Measurements from ENCODE around the gene ATG2A. TPM values are rescaled to one million over a fixed set of nuclear protein-coding genes. Genes with fewer than 3 reads are reported as not detected.

ATG2A gene
- total and polyA plus RNA-seq, 10 of the 15 experiments (the other 5 are each of a cell fraction or from before 2014, with no cell fraction given), result 0.08 to 19.0 (median 4.6) TPM

DNA sequence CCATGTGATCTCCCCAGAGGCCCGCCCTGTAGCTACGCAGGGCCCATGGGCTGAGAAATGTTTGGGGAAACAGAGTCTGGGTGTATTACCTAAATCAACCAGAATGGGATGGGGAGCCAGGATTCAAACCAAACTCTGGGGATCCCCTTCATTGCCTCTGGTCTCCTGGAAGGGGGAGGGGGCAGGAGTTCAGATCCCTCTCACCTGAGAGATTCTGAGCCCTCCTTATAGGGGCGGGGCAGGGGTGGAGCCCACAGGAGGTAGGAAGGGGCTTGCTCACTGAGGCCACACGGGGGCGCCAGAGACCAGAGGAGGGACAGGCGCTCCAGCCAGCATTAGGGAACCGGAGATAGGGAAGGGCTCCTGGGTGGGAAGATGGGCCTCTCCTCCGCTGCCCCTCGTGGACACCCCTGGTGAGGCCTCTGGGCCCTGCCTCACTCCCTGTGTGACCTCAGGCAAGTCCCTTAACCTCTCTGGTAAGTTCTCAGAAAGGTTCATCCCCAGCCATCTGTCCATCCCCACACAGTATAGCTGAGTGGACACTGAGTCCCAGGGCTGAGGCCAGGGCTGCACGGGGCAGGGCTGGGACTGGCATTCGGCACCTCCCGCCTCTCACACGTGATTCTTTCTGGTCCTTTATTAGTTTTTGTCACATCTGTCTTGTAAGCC lies 69.9 kb downstream of the ATG2A start (continued):
- TF ChIP-seq PML (IDR thresholded peaks at IDR 0.05; ENCODE audit: low read length) (no peak), POU2F2 (IDR thresholded peaks at IDR 0.05; ENCODE audit: borderline replicate concordance, low read depth, low read length) (peak; percentile 66; the same call in 1 of the 3 replicates), EGR1 (IDR thresholded peaks at IDR 0.05; ENCODE audit: borderline replicate concordance in 1 of 2, low read depth in 2 of 2, low read length in 2 of 2) (0 out of 3 replicates have a peak, but pooled peaks of 1 of the 2 experiments have one; percentile 13), ZZZ3 (IDR thresholded peaks at IDR 0.05; ENCODE audit: control insufficient read depth, insufficient read length, low read depth) (no peak), HCFC1 (IDR thresholded peaks at IDR 0.05; ENCODE audit: low read length) (0 out of 2 replicates have a peak, but pooled peaks have one; percentile 28), SPI1 (IDR thresholded peaks at IDR 0.05; ENCODE audit: borderline replicate concordance, insufficient read depth, low read depth, low read length) (0 out of 2 replicates have a peak, but pooled peaks have one; percentile 21), ZSCAN29 (IDR thresholded peaks at IDR 0.05) (no peak), BACH1 (IDR thresholded peaks at IDR 0.05; ENCODE audit: borderline replicate concordance) (no peak), RB1 (IDR thresholded peaks at IDR 0.05; ENCODE audit: borderline replicate concordance) (peak; percentile 68; the same call in 1 of the 2 replicates), IRF5 (IDR thresholded peaks at IDR 0.05; ENCODE audit: borderline replicate concordance) (no peak), CUX1 (IDR thresholded peaks at IDR 0.05; ENCODE audit: insufficient replicate concordance, low read depth, low read length) (no peak), CREM (IDR thresholded peaks at IDR 0.05; ENCODE audit: low read depth) (no peak), JUND (IDR thresholded peaks at IDR 0.05; ENCODE audit: low read depth, low read length) (no peak), BHLHE40 (IDR thresholded peaks at IDR 0.05; ENCODE audit: borderline replicate concordance in 1 of 2, low read depth in 2 of 2, low read length in 1 of 2) (peak; percentile 32 to 56; a peak in 2 of 4 replicates), MEF2B (IDR thresholded peaks at IDR 0.05; ENCODE audit: partially characterized antibody, poor library complexity, severe bottlenecking) (no peak), TCF3 (IDR thresholded peaks at IDR 0.05; ENCODE audit: borderline replicate concordance, insufficient read depth, low read depth, low read length) (no peak), RFX5 (IDR thresholded peaks at IDR 0.05; ENCODE audit: low read depth, low read length) (no peak), GABPA (IDR thresholded peaks at IDR 0.05; ENCODE audit: low read depth) (no peak), PAX8 (IDR thresholded peaks at IDR 0.05) (no peak), SP1 (IDR thresholded peaks at IDR 0.05; ENCODE audit: low read depth, low read length) (peak; percentile 40), TCF12 (IDR thresholded peaks at IDR 0.05; ENCODE audit: low read depth, low read length) (0 out of 2 replicates have a peak, but pooled peaks have one; percentile 26)
- TF ChIP-seq, protein P1, sequence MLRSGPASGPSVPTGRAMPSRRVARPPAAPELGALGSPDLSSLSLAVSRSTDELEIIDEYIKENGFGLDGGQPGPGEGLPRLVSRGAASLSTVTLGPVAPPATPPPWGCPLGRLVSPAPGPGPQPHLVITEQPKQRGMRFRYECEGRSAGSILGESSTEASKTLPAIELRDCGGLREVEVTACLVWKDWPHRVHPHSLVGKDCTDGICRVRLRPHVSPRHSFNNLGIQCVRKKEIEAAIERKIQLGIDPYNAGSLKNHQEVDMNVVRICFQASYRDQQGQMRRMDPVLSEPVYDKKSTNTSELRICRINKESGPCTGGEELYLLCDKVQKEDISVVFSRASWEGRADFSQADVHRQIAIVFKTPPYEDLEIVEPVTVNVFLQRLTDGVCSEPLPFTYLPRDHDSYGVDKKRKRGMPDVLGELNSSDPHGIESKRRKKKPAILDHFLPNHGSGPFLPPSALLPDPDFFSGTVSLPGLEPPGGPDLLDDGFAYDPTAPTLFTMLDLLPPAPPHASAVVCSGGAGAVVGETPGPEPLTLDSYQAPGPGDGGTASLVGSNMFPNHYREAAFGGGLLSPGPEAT (IDR thresholded peaks at IDR 0.05; ENCODE audit: low read depth), result peak; percentile 24; the same call in 1 of the 2 replicates
